GM12878 (cell line): Measurements from ENCODE around the gene ZNF570. TPM values are rescaled to one million over a fixed set of nuclear protein-coding genes. Genes with fewer than 3 reads are reported as not detected.

Experiments
- ATAC-seq: fragments of 200-7000 bp; cut with Tn5 transposase; 3 replicates; pipeline ENCODE4 v1.9.1; 2020; ENCODE audit warnings: mild to moderate bottlenecking, moderate library complexity
- BruUV-seq: library from RNA; stranded (reverse); fragments of 400-500 nt; replicated peaks from 2 replicates; lab custom pipeline; 2021; lab: Mats Ljungman, UMichigan
- CTCF ChIA-PET: fragments of 300-600 bp; sonication (Branson Sonifier 250); formaldehyde crosslinking; extraction: SDS; loops from one replicate; lab custom pipeline; 2021; ENCODE audit warnings: inconsistent platforms; lab: Yijun Ruan, JAX
- POLR2A ChIA-PET: fragments of 350-600 bp; formaldehyde crosslinking; extraction: SDS; loops from one replicate; lab custom pipeline; 2021; ENCODE audit warnings: inconsistent platforms; lab: Charles Lee
- RAD21 ChIA-PET: fragments of 300-600 bp; sonication (Branson Sonifier 250); formaldehyde crosslinking; loops from one replicate; lab custom pipeline; 2023; ENCODE audit warnings: antibody characterized with exemption; ENCODE audit not compliant: unreplicated experiment; lab: Charles Lee
- SMC1A ChIA-PET: fragments of 300-600 bp; sonication (Branson Sonifier 250); formaldehyde crosslinking; loops from one replicate; lab custom pipeline; 2023; ENCODE audit not compliant: unreplicated experiment, uncharacterized antibody; lab: Charles Lee
- DNase-seq: peaks from one replicate; pipeline ENCODE4 v3.0.0-alpha.2; 2011; ENCODE audit warnings: low read depth, low spot score
- FAIRE-seq: peaks from 3 replicates; lab custom pipeline; 2011; peaks lifted over from hg19 to GRCh38; lab: Jason Lieb, UNC
- H2AFZ ChIP-seq: 2 replicates; pipeline ENCODE4 v1.6.0; 2011; ENCODE audit warnings: low read depth, low read length, control low read depth; ENCODE audit not compliant: control insufficient read depth
- H3K27ac ChIP-seq: 2 replicates; pipeline ENCODE4 v1.5.1; 2011; ENCODE audit warnings: control low read depth; ENCODE audit not compliant: control insufficient read depth, insufficient read depth
- H3K27me3 ChIP-seq, 2 experiments: replicated peaks in 1 of 2; 2 replicates each; pipeline versions ENCODE4 v1.6.0 to v1.6.1; 2011; ENCODE audit warnings: low read length in 1 of 2; ENCODE audit not compliant: control insufficient read depth in 2 of 2, insufficient read depth in 2 of 2
- H3K36me3 ChIP-seq, 2 experiments: 2 replicates each; pipeline ENCODE4 v1.5.1; 2011; ENCODE audit warnings: low read length in 1 of 2; ENCODE audit not compliant: control insufficient read depth in 2 of 2, insufficient read depth in 2 of 2
- H3K4me1 ChIP-seq: 2 replicates; pipeline ENCODE4 v1.6.1; 2011; ENCODE audit warnings: mild to moderate bottlenecking, low read length, moderate library complexity, mixed read lengths; ENCODE audit not compliant: control insufficient read depth, insufficient read depth
- H3K4me2 ChIP-seq: 2 replicates; pipeline ENCODE4 v1.6.0; 2011; ENCODE audit warnings: control low read depth; ENCODE audit not compliant: control insufficient read depth, insufficient read depth
- H3K4me3 ChIP-seq: fragments of 200-600 bp; sonication (generic); 2 replicates; pipeline ENCODE4 v1.5.1; 2016
- H3K79me2 ChIP-seq: 2 replicates; pipeline ENCODE4 v1.6.0; 2011; ENCODE audit warnings: low read length; ENCODE audit not compliant: control insufficient read depth, insufficient read depth
- H3K9ac ChIP-seq: 2 replicates; pipeline ENCODE4 v1.8.0; 2011; ENCODE audit warnings: low read length, control low read depth, mixed read lengths; ENCODE audit not compliant: control insufficient read depth, insufficient read depth
- H3K9me3 ChIP-seq: replicated peaks from 3 replicates; pipeline ENCODE4 v1.5.1; 2011; ENCODE audit warnings: mild to moderate bottlenecking, low read length; ENCODE audit not compliant: control insufficient read depth, insufficient read depth
- H4K20me1 ChIP-seq: 2 replicates; pipeline ENCODE4 v1.6.0; 2011; ENCODE audit not compliant: control insufficient read depth, insufficient read depth
- ATF3 ChIP-seq: IDR thresholded peaks from 2 replicates; pipeline ENCODE4 v1.6.1; 2011; ENCODE audit warnings: low read depth, mild to moderate bottlenecking, low read length, moderate library complexity, borderline replicate concordance; ENCODE audit errors: extremely low read depth
- CBFB ChIP-seq: IDR thresholded peaks from 2 replicates; pipeline ENCODE4 v1.6.1; 2016; ENCODE audit warnings: antibody characterized with exemption, low read depth
- KLF5 ChIP-seq: fragments of 450-650 bp; IDR thresholded peaks from 2 replicates; pipeline ENCODE4 v1.6.1; 2014; ENCODE audit warnings: mild to moderate bottlenecking; ENCODE audit not compliant: partially characterized antibody
- RCOR1 ChIP-seq: conservative IDR thresholded peaks from 2 replicates; pipeline ENCODE4 v1.6.1; 2012; ENCODE audit warnings: low read depth, low read length, improper control_type of control experiment
- SMARCA5 ChIP-seq: fragments of 450-650 bp; IDR thresholded peaks from 2 replicates; pipeline ENCODE4 v1.6.1; 2017; ENCODE audit warnings: mild to moderate bottlenecking
- SUZ12 ChIP-seq: fragments of 200-600 bp; sonication (generic); IDR thresholded peaks from one replicate; pipeline ENCODE4 v1.6.1; 2018; ENCODE audit warnings: antibody characterized with exemption, mild to moderate bottlenecking; ENCODE audit not compliant: unreplicated experiment
- TCF3 ChIP-seq: IDR thresholded peaks from 2 replicates; pipeline ENCODE4 v1.6.1; 2012; ENCODE audit warnings: low read depth, mild to moderate bottlenecking, low read length, borderline replicate concordance; ENCODE audit not compliant: insufficient read depth
- ZBED1 ChIP-seq: IDR thresholded peaks from 2 replicates; pipeline ENCODE4 v1.6.1; 2016; ENCODE audit warnings: borderline replicate concordance
- WGBS: methylation state at CpG from one replicate; pipeline ENCODE4 v1.1.6; 2016; ENCODE audit warnings: low lambda C conversion rate; ENCODE audit not compliant: insufficient replicate concordance, insufficient coverage; ENCODE audit errors: missing lambda C conversion rate; 5-methylcytosine and 5-hydroxymethylcytosine counted together
- in situ Hi-C: fragments of 300-500 bp; cut with MboI; formaldehyde crosslinking; loops from 9 replicates; pipeline ENCODE4 v1.14.3; 2018; ENCODE audit warnings: mixed read lengths
- intact Hi-C: fragments of 100-400 bp; cut with micrococcal nuclease; formaldehyde crosslinking; loops from one replicate; pipeline ENCODE4 v1.14.2; 2022; ENCODE audit not compliant: unreplicated experiment
- polyA plus RNA-seq, 11 experiments: library from polyadenylated mRNA; depleted of rRNA in 4 of 11; unstranded in 6 of 11; stranded (reverse) in 5 of 11; fragments of >200 nt; fragmentation: Nextera tagmentation in 4 of 11; fragmentation: Illumina TruSeq in 1 of 11; extraction: Ambion mirVana in 4 of 11; extraction: Trizol in 1 of 11; gene quantifications; 1 replicate in 1 of 11; 2 replicates in 10 of 11; pipeline versions ENCODE4 v1.2.1 to v1.2.3, GENCODE V29; 2011 to 2016; ENCODE audit warnings: inconsistent platforms in 2 of 11, missing spikeins in 2 of 11, low read depth in 1 of 11
- total RNA-seq, 4 experiments: library from RNA; depleted of rRNA in 3 of 4; stranded (reverse); fragments of >200 nt in 3 of 4; fragmentation: Illumina TruSeq in 1 of 4; extraction: Trizol in 1 of 4; gene quantifications; 2 replicates each; pipeline versions ENCODE4 v1.2.1 to v1.2.3, GENCODE V29; 2013 to 2021

Gene ZNF570
- total and polyA plus RNA-seq, 10 of the 15 experiments (the other 5 are each of a cell fraction or from before 2014, with no cell fraction given) = 0.25 to 3.6 (median 1.7) TPM

- Histone ChIP-seq H2AFZ (no peak overlapping the region), H3K9me3 (peaks cover 19% of the 10 kb centered on the region; the same call in 2 of the 3 replicates), H4K20me1 (no peaks in the 10 kb centered on the region), H3K27me3 (no peaks in the 10 kb centered on the region), H3K4me3 (no peak overlapping the region), H3K79me2 (no peaks in the 10 kb centered on the region), H3K36me3 (no peaks in the 10 kb centered on the region), H3K9ac (no peak overlapping the region), H3K4me2 (no peak overlapping the region), H3K27ac (no peak overlapping the region), H3K4me1 (no peaks in the 10 kb centered on the region)
- TF ChIP-seq ZBED1 (no peak), TCF3 (no peak), SUZ12 (no peak), SMARCA5 (no peak), ATF3 (no peak), KLF5 (no peak), CBFB (no peak), RCOR1 (no peak)
- POLR2A ChIA-PET = no interaction called here
- no peak for ATAC-seq
- no TSS peak for BruUV-seq
- no peak for DNase-seq
- WGBS = 93% methylated on average over 4 of the region's 4 CpGs
- SMC1A ChIA-PET = interaction anchor here (0.6 kb wide), 1 partner anchor 456 kb away, joined by 3 read pairs; no protein-coding TSS in a partner anchor
- intact Hi-C loops (no loop called here), in situ Hi-C loops (no loop called here)
- CTCF ChIA-PET = no interaction called here
- no peak for FAIRE-seq
- RAD21 ChIA-PET = no interaction called here
These were observed 16.5 kb upstream of the ZNF570 start for GRCh38 chr19:37452500-37453245.
